NCI-H345 treated with DMSO at 0.1 percent for 48 hours (cell line): ENCODE data around the gene TAAR9.

Source experiments
- DNase-seq: peaks from one replicate; lab custom pipeline; 2025; ENCODE audit not compliant: unreplicated experiment; lab: John Stamatoyannopoulos, UW

Gene TAAR9

GRCh38 chr6:132587424-132587823 is 49.3 kb downstream of the TAAR9 start:
- DNase-seq: no peak
